PC-3 (cell line): ENCODE results near the gene MOV10.

ENCODE experiments used
- CTCF ChIP-seq: fragments of 300-600 bp; sonication (generic); conservative IDR thresholded peaks from 2 replicates; pipeline ENCODE4 v1.5.1; 2017; ENCODE audit warnings: antibody characterized with exemption, low read depth, mild to moderate bottlenecking, low read length
- EZH2 ChIP-seq: fragments of 300-600 bp; sonication (generic); IDR thresholded peaks from one replicate; pipeline ENCODE4 v1.6.1; 2017; ENCODE audit warnings: antibody characterized with exemption, mild to moderate bottlenecking, low read length; ENCODE audit not compliant: unreplicated experiment
- EZH2phosphoT487 ChIP-seq: fragments of 300-600 bp; sonication (generic); IDR thresholded peaks from 2 replicates; pipeline ENCODE4 v1.6.1; 2018; ENCODE audit warnings: mild to moderate bottlenecking, antibody characterized with exemption, low read length, borderline replicate concordance

GRCh38 chr1:112634367-112634766 lies 40.1 kb upstream of the MOV10 start:
- no peak for TF ChIP-seq CTCF
- no peak for TF ChIP-seq EZH2phosphoT487
- TF ChIP-seq EZH2: no peak
